SK-N-MC (cell line): Measurements from ENCODE around the gene KLRF2.

Source experiments
- EZH2 ChIP-seq: fragments of 200-600 bp; sonication (generic); IDR thresholded peaks from one replicate; pipeline ENCODE4 v1.6.1; 2017; ENCODE audit warnings: antibody characterized with exemption
- FOXP2 ChIP-seq: optimal IDR thresholded peaks from 2 replicates; pipeline ENCODE3; 2011; ENCODE audit warnings: mild to moderate bottlenecking, moderate library complexity; ENCODE audit not compliant: insufficient read depth; ENCODE audit errors: extremely low read length, control extremely low read depth
- POLR2AphosphoS5 ChIP-seq: IDR thresholded peaks from 2 replicates; pipeline ENCODE4 v1.6.1; 2012; ENCODE audit warnings: mild to moderate bottlenecking, low read depth, low read length, borderline replicate concordance

GRCh38 chr12:9872162-9872561 lies 9.1 kb upstream of the KLRF2 start:
- TF ChIP-seq EZH2 (no peak), FOXP2 (no peak), POLR2AphosphoS5 (no peak)
